Lower leg skin (tissue), 4 donors: Measurements from ENCODE around the gene QRSL1. TPM values are rescaled to one million over a fixed set of nuclear protein-coding genes. Genes with fewer than 3 reads are reported as not detected.
A peak's percentile ranks its signal among the peaks of the same experiment; 100 is the strongest.

Source experiments
- DNase-seq, 2 donors: peaks; one replicate each; pipeline ENCODE4 v3.0.0-alpha.2; 2019; ENCODE audit warnings: low spot score in 2 of 2
- H3K4me3 ChIP-seq: fragments of 200-600 bp; sonication (generic); 2 replicates; pipeline ENCODE4 v1.5.1; 2017; ENCODE audit warnings: mild to moderate bottlenecking, low read depth; ENCODE audit not compliant: poor library complexity, severe bottlenecking
- CTCF ChIP-seq, 3 donors: fragments of 450-650 bp; IDR thresholded peaks; one replicate each; pipeline ENCODE4 v1.5.1; 2016; ENCODE audit warnings: antibody characterized with exemption in 3 of 3, mild to moderate bottlenecking in 3 of 3, moderate library complexity in 2 of 3
- POLR2A ChIP-seq, 2 donors: fragments of 450-650 bp; IDR thresholded peaks; one replicate each; pipeline ENCODE4 v1.6.1; 2016 to 2017; ENCODE audit warnings: antibody characterized with exemption in 2 of 2, mild to moderate bottlenecking in 1 of 2, moderate library complexity in 1 of 2
- WGBS, 2 donors: methylation state at CpG; one replicate each; pipeline ENCODE4 v1.1.5; 2018; 5-methylcytosine and 5-hydroxymethylcytosine counted together
- intact Hi-C: fragments of 100-400 bp; cut with DNase I; formaldehyde crosslinking; loops from one replicate; pipeline ENCODE4 v1.15.0; 2023; ENCODE audit warnings: low total_unique reads
- total RNA-seq, 4 donors: library from RNA; depleted of rRNA; stranded (reverse); fragments of >200 nt; gene quantifications; one replicate each; pipeline ENCODE4 v1.1.0, GENCODE V29; 2016

QRSL1 gene
- total RNA-seq, 4 donors from 2014 or later: 5.3 to 8.0 (median 6.2) TPM

DNA sequence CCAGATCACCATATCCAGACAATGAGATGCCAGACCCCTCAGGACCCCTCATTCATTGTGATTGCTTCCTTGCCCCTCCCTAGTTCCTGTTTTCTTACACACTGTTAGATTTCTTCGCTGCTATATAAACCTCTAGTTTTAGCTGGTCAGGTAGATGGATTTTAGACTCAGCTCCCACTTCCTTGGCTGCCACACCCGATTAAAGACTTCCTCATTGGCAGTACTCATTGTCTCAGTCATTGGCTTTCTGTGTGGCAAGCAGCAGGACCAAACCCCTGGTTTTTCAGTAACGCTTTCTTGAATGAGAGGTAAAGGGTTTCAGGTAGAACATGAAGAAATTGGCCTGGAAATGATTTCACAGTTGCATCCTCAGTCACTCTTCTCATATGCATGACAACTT lies 47.9 kb downstream of the QRSL1 start:
- no peak for TF ChIP-seq POLR2A (IDR thresholded peaks at IDR 0.05)
- TF ChIP-seq CTCF (IDR thresholded peaks at IDR 0.05): no peak
- no peak for DNase-seq
- intact Hi-C loops: no loop called here
- H3K4me3 ChIP-seq: no peak overlapping the region
- 64 to 72% methylated on average over 3 of the region's 3 CpGs for WGBS, 2 donors

DNA sequence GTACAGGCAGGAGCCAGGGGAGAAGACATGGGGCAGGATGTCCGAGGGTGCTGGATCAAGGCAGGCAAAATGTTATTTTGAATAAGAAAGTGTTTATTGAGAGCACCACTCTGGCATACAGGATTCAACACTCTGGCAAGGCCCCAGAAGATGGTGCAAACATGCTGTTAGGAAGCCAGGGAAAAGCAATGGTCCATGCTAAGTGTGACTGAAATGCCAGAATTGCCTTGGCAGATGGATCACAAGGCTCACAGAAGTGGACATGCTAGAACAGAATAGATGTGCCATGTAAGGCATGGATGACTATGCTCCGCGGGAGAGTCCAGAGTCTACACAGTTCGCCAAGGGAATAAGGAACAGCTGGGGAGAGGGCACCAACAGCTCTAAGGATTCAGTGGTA lies 54.6 kb downstream of the QRSL1 start:
- TF ChIP-seq POLR2A (IDR thresholded peaks at IDR 0.05): no peak
- no peak for TF ChIP-seq CTCF (IDR thresholded peaks at IDR 0.05)
- intact Hi-C loops: no loop called here
- no peak overlapping the region for H3K4me3 ChIP-seq
- 82 to 87% methylated on average over 4 of the region's 4 CpGs for WGBS, 2 donors
- DNase-seq: no peak

- no peak overlapping the region for H3K4me3 ChIP-seq
- DNase-seq: no peak
- intact Hi-C loops: no loop called here
- TF ChIP-seq POLR2A (IDR thresholded peaks at IDR 0.05) (no peak), CTCF (IDR thresholded peaks at IDR 0.05) (no peak)
- 78 to 97% methylated on average over 2 of the region's 2 CpGs for WGBS, 2 donors
These were observed 56.5 kb downstream of the QRSL1 start for GRCh38 chr6:106685833-106686232.

GRCh38 chr6:106688177-106688951 lies 59.0 kb downstream of the QRSL1 start:
- no peak for DNase-seq
- WGBS, 2 donors: 37 to 48% methylated on average over 6 of the region's 6 CpGs
- H3K4me3 ChIP-seq: no peak overlapping the region
- no peak for TF ChIP-seq CTCF (IDR thresholded peaks at IDR 0.05)
- TF ChIP-seq POLR2A (IDR thresholded peaks at IDR 0.05): no peak
- intact Hi-C loops: no loop called here

DNA sequence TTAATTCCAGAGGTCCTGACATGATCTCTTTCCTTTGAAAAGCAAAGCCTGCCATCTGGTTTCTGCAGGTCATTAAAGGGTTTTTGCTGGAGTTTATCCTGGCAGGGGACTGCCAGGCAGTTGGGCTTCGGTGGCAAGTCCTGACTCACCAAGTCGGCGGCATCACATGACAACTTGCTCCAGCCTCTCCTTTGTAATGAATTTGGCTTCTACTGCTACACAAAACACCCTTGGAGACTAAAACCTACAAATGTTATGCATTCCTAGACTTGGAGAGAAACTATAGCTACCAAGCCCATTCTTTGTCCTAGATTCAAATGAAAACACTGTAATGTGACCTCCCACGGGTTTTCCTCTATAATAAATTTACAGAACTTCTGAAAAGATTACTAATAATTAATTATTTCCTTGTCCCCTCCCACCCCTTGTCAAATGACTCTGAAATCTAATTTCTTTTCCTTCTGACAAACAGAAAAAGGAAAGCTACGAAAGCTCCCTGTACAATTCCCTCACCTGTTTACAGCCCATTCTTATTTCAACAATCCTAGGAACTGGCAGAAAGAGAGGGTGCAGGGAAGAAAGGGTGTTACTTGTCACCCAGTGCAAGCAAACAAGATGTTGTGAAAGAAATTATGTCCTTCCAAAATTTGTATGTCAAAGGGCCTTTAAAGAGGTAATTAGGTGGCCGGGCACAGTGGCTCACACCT lies 62.9 kb downstream of the QRSL1 start:
- no peak overlapping the region for H3K4me3 ChIP-seq
- intact Hi-C loops: no loop called here
- peak in 1 of 2 donors; percentile 27 for DNase-seq
- 22 to 27% methylated on average over 6 of the region's 6 CpGs for WGBS, 2 donors
- TF ChIP-seq CTCF (IDR thresholded peaks at IDR 0.05) (no peak), POLR2A (IDR thresholded peaks at IDR 0.05) (no peak)
